K562 treated with DMSO at 1 percent for 4 hours (cell line): Measurements from ENCODE around the gene MDFI. TPM values are rescaled to one million over a fixed set of nuclear protein-coding genes. Genes with fewer than 3 reads are reported as not detected.

ENCODE experiments used
- total RNA-seq: library from RNA; unstranded; fragments of 300-600 nt; gene quantifications from 2 replicates; pipeline ENCODE4 v1.2.3, GENCODE V29; 2022; ENCODE audit not compliant: insufficient read depth

Gene MDFI
- total RNA-seq: not detected in 2 replicates

GRCh38 chr6:41638002-41638934, at the start of gene MDFI:
MDFI (plus strand) TSS chr6:41638468; CDS start chr6:41638750, 282 bp downstream.

Other genes with a start within 250 kb of the MDFI start
- gene FOXP4, start 92.1 kb upstream of the MDFI start, total RNA-seq: 31.3 and 41.6 TPM in 2 replicates
- gene TFEB, start 97.1 kb downstream of the MDFI start, total RNA-seq: 2.4 and 3.4 TPM in 2 replicates
- 1.0 and 1.1 TPM in 2 replicates for gene PGC, start 108.9 kb downstream of the MDFI start, total RNA-seq
- gene FRS3, start 141.4 kb downstream of the MDFI start, total RNA-seq: 4.5 and 5.4 TPM in 2 replicates
- gene PRICKLE4, start 142.3 kb downstream of the MDFI start, total RNA-seq: 1.2 TPM in 1 of 2 replicates, not detected in the other
- 449 and 456 TPM in 2 replicates for gene TOMM6, start 149.2 kb downstream of the MDFI start, total RNA-seq